SK-N-SH (cell line): ENCODE measurements around the gene CACNA1H. TPM values are rescaled to one million over a fixed set of nuclear protein-coding genes. Genes with fewer than 3 reads are reported as not detected.

Experiments used
- CTCF ChIA-PET: fragments of 300-600, 350-600 bp; formaldehyde crosslinking; extraction: SDS; loops from one replicate; lab custom pipeline; 2021; lab: Yijun Ruan, JAX
- POLR2A ChIA-PET: fragments of 350-600 bp; sonication (Branson Sonifier 250); formaldehyde crosslinking; extraction: SDS; loops from one replicate; lab custom pipeline; 2020; ENCODE audit warnings: antibody characterized with exemption, inconsistent platforms; lab: Yijun Ruan, JAX
- DNase-seq: peaks from one replicate; pipeline ENCODE4 v3.0.0; 2012
- H2AFZ ChIP-seq: fragments of 200-600 bp; sonication (generic); 2 replicates; pipeline ENCODE4 v1.8.1; 2016; ENCODE audit warnings: antibody characterized with exemption, mild to moderate bottlenecking, low read depth
- H3F3A ChIP-seq: fragments of 200-600 bp; sonication (generic); replicated peaks from 2 replicates; pipeline ENCODE3; 2016; ENCODE audit warnings: antibody characterized with exemption, mild to moderate bottlenecking; ENCODE audit not compliant: insufficient read depth
- H3K27ac ChIP-seq, 2 experiments: fragments of 200-500 bp in 1 of 2; fragments of 200-600 bp in 1 of 2; sonication (Bioruptor generic) in 1 of 2; sonication (generic), shearing (Covaris generic) in 1 of 2; 2 replicates each; pipeline versions ENCODE4 v1.5.1 to v1.6.1; 2014 to 2016; ENCODE audit warnings: low read depth in 2 of 2, inconsistent platforms in 1 of 2, low read length in 1 of 2, mild to moderate bottlenecking in 1 of 2, mixed read lengths in 1 of 2
- H3K27me3 ChIP-seq: fragments of 200-600 bp; sonication (generic), shearing (Covaris generic); 2 replicates; pipeline ENCODE4 v1.6.1; 2016; ENCODE audit warnings: mixed run types; ENCODE audit not compliant: insufficient read depth
- H3K36me3 ChIP-seq, 2 experiments: fragments of 200-500 bp in 1 of 2; fragments of 200-600 bp in 1 of 2; sonication (Bioruptor generic) in 1 of 2; sonication (generic) in 1 of 2; replicated peaks in 1 of 2; 2 replicates each; pipeline versions ENCODE3 to v1.5.1; 2014 to 2016; ENCODE audit warnings: low read length in 1 of 2, mild to moderate bottlenecking in 1 of 2; ENCODE audit not compliant: insufficient read depth in 2 of 2, control insufficient read depth in 1 of 2
- H3K4me1 ChIP-seq, 2 experiments: fragments of 200-500 bp in 1 of 2; fragments of 200-600 bp in 1 of 2; sonication (Bioruptor generic) in 1 of 2; sonication (generic), shearing (Covaris generic) in 1 of 2; 2 replicates each; pipeline versions ENCODE4 v1.5.1 to v1.6.1; 2014 to 2016; ENCODE audit warnings: low read depth in 1 of 2, low read length in 1 of 2, mixed run types in 1 of 2; ENCODE audit not compliant: insufficient read depth in 2 of 2, control insufficient read depth in 1 of 2
- H3K4me2 ChIP-seq: fragments of 200-600 bp; sonication (generic), shearing (Covaris generic); 2 replicates; pipeline ENCODE4 v1.6.1; 2017; ENCODE audit warnings: mixed run types
- H3K4me3 ChIP-seq, 2 experiments: fragments of 200-500 bp in 1 of 2; fragments of 200-600 bp in 1 of 2; sonication (Bioruptor generic) in 1 of 2; sonication (generic), shearing (Covaris generic) in 1 of 2; 2 replicates each; pipeline versions ENCODE4 v1.5.1 to v1.8.1; 2014 to 2016; ENCODE audit warnings: low read depth in 2 of 2, inconsistent platforms in 1 of 2, low read length in 1 of 2, mild to moderate bottlenecking in 1 of 2, mixed read lengths in 1 of 2, moderate library complexity in 1 of 2
- H3K79me2 ChIP-seq: fragments of 200-600 bp; sonication (generic); 2 replicates; pipeline ENCODE4 v1.8.1; 2017; ENCODE audit warnings: mild to moderate bottlenecking; ENCODE audit not compliant: insufficient read depth
- H3K9ac ChIP-seq: fragments of 200-600 bp; sonication (generic); 2 replicates; pipeline ENCODE4 v1.6.1; 2017; ENCODE audit warnings: mixed run types
- H3K9me2 ChIP-seq: fragments of 200-600 bp; sonication (generic); 2 replicates; pipeline ENCODE4 v1.6.1; 2017; ENCODE audit warnings: mixed run types
- H3K9me3 ChIP-seq: fragments of 200-600 bp; sonication (generic); 2 replicates; pipeline ENCODE4 v1.6.1; 2017; ENCODE audit warnings: mixed run types, mild to moderate bottlenecking, moderate library complexity
- H4K20me1 ChIP-seq: fragments of 200-600 bp; sonication (generic); 2 replicates; pipeline ENCODE4 v1.6.1; 2017; ENCODE audit warnings: mild to moderate bottlenecking, mixed run types; ENCODE audit not compliant: insufficient read depth
- CHD2 ChIP-seq: fragments of 150-350 bp; IDR thresholded peaks from 2 replicates; pipeline ENCODE4 v1.6.1; 2018; ENCODE audit warnings: low read length; ENCODE audit not compliant: partially characterized antibody
- CTCF ChIP-seq: fragments of 200-600 bp; sonication (generic); IDR thresholded peaks from 2 replicates; pipeline ENCODE4 v1.6.1; 2017; ENCODE audit warnings: antibody characterized with exemption, mild to moderate bottlenecking, moderate library complexity
- FOSL2 ChIP-seq: IDR thresholded peaks from 2 replicates; pipeline ENCODE4 v1.4.0; 2012; ENCODE audit warnings: low read depth, mild to moderate bottlenecking, moderate library complexity, borderline replicate concordance
- FOXJ3 ChIP-seq: sonication (generic); formaldehyde crosslinking; IDR thresholded peaks from 2 replicates; pipeline ENCODE4 v1.5.1; 2020; ENCODE audit warnings: mild to moderate bottlenecking, missing genetic modification reagents
- FOXM1 ChIP-seq: IDR thresholded peaks from 2 replicates; pipeline ENCODE4 v1.4.0; 2012; ENCODE audit warnings: low read depth, mild to moderate bottlenecking
- IRF3 ChIP-seq: fragments of 150-350 bp; IDR thresholded peaks from 2 replicates; pipeline ENCODE4 v1.6.1; 2016; ENCODE audit warnings: mild to moderate bottlenecking, low read depth, low read length
- NFIC ChIP-seq: IDR thresholded peaks from 2 replicates; pipeline ENCODE4 v1.4.0; 2012; ENCODE audit warnings: borderline replicate concordance
- PBX3 ChIP-seq: IDR thresholded peaks from 2 replicates; pipeline ENCODE4; 2012
- POLR2AphosphoS5 ChIP-seq: IDR thresholded peaks from 2 replicates; pipeline ENCODE4 v1.6.1; 2012; ENCODE audit warnings: low read depth, low read length
- RCOR1 ChIP-seq: fragments of 150-350 bp; IDR thresholded peaks from 2 replicates; pipeline ENCODE4 v1.6.1; 2017; ENCODE audit warnings: antibody characterized with exemption, low read length
- SIN3A ChIP-seq: IDR thresholded peaks from 2 replicates; pipeline ENCODE4 v1.6.1; 2012; ENCODE audit warnings: low read depth, mild to moderate bottlenecking, low read length, moderate library complexity, borderline replicate concordance
- SMC3 ChIP-seq: IDR thresholded peaks from 2 replicates; pipeline ENCODE4 v1.6.1; 2012; ENCODE audit warnings: low read depth, low read length, improper control_type of control experiment
- TAF1 ChIP-seq: IDR thresholded peaks from 2 replicates; pipeline ENCODE4 v1.6.1; 2012; ENCODE audit warnings: low read depth, mild to moderate bottlenecking, low read length, moderate library complexity, borderline replicate concordance
- TCF12 ChIP-seq: IDR thresholded peaks from 2 replicates; pipeline ENCODE4 v1.4.0; 2012
- TEAD4 ChIP-seq: IDR thresholded peaks from 2 replicates; pipeline ENCODE4 v1.4.0; 2012; ENCODE audit warnings: mild to moderate bottlenecking, borderline replicate concordance; ENCODE audit not compliant: insufficient read depth
- USF1 ChIP-seq: IDR thresholded peaks from 2 replicates; pipeline ENCODE4 v1.4.0; 2012; ENCODE audit warnings: low read depth, borderline replicate concordance
- WGBS: methylation state at CpG from one replicate; pipeline ENCODE4 v1.1.6; 2017; ENCODE audit warnings: low lambda C conversion rate; 5-methylcytosine and 5-hydroxymethylcytosine counted together
- polyA plus RNA-seq, 3 experiments: library from polyadenylated mRNA; depleted of rRNA; stranded (reverse); fragments of >200 nt; gene quantifications; 2 replicates each; pipeline ENCODE4 v1.2.3, GENCODE V29; 2012
- TF ChIP-seq, protein P1 (sequence below): IDR thresholded peaks from 2 replicates; pipeline ENCODE4 v1.4.0; 2012; ENCODE audit warnings: low read depth
- TF ChIP-seq, protein P2 (sequence below): fragments of 150-350 bp; IDR thresholded peaks from 2 replicates; pipeline ENCODE4 v1.6.1; 2017; ENCODE audit warnings: antibody characterized with exemption, low read length, low read depth, borderline replicate concordance

Gene CACNA1H
- polyA plus RNA-seq, 1 of the 3 experiments (the other 2 are of a cell fraction): not detected

DNA sequence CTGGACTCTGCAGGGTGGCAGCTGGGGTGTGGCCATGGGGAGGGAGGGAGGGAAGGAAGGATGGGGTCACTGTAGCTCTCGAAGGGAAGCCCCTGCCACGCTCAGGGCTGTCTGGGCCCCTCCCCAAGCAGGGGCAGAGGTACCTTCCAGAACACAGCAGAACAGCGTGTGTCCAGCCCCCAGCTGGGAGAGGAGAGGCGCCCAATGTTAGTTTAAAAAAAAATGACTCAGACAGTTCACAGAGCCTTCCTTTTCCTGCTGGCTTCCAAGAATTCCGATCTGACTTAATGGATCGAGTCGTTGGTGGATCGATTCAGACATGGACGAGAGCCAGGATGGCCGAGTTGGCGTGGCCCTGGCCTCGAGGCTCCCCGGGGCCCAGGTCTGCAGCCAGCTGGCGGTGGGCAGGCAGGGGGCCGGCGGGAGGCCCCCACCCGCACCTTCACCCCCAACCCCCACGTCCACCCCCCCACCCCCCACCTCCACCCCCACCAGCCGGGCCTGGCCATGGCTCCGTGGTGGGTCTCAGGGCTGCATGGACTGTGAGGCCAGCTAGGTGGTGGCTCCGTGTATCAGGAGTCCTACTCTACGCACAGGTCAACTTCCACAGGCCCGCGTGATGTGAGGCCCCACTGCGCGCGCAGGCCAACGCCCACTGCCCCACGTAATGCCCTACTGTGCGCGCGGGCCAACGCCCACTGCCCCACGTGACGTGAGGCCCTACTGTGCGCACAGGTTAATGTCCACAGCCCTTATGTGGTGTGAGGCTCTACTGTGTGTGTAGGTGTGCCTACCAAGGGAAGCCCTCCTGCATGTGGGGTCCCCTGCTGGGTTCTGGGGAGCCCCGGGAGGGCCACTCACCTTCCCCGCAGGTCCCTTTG, 21.8 kb downstream of the CACNA1H start:
- ChIA-PET POLR2A (no interaction called here), CTCF (interaction anchor here (1.2 kb wide), 1 partner anchor 117 kb away, joined by 3 read pairs; no protein-coding TSS in a partner anchor)
- WGBS: 40% methylated on average over 25 of the region's 38 CpGs
- H3K27ac ChIP-seq: no peak overlapping the region
- no peak overlapping the region for H2AFZ ChIP-seq
- no peaks in the 10 kb centered on the region for H3K9me3 ChIP-seq
- no peak overlapping the region for H3K4me3 ChIP-seq
- no peaks in the 10 kb centered on the region for H3K9me2 ChIP-seq
- peak overlapping the region; percentile 24; the same call in 1 of the 2 replicates for H3K4me2 ChIP-seq
- TF ChIP-seq NFIC (0 out of 2 replicates have a peak, but pooled peaks have one; percentile 16), FOSL2 (peak; percentile 39), FOXM1 (no peak)
- H3K79me2 ChIP-seq: no peaks in the 10 kb centered on the region
- peaks cover 81% of the 10 kb centered on the region for H3K27me3 ChIP-seq
- H4K20me1 ChIP-seq: 0 out of 2 replicates have a peak, but pooled peaks cover 3% of the 10 kb centered on the region
- no peaks in the 10 kb centered on the region for H3F3A ChIP-seq
- no peaks in the 10 kb centered on the region for H3K4me1 ChIP-seq
- no peaks in the 10 kb centered on the region for H3K36me3 ChIP-seq
- no peak overlapping the region for H3K9ac ChIP-seq
- no peak for DNase-seq

GRCh38 chr16:1175566-1176279, 22.8 kb downstream of the CACNA1H start:
- 60% methylated on average over 22 of the region's 29 CpGs for WGBS
- Histone ChIP-seq H3K9me2 (no peaks in the 10 kb centered on the region), H3K4me1 (no peaks in the 10 kb centered on the region), H3K79me2 (no peaks in the 10 kb centered on the region), H2AFZ (no peak overlapping the region), H3K27me3 (peaks cover 71% of the 10 kb centered on the region), H4K20me1 (0 out of 2 replicates have a peak, but pooled peaks cover 3% of the 10 kb centered on the region), H3K4me3 (no peak overlapping the region), H3K36me3 (no peaks in the 10 kb centered on the region), H3K4me2 (no peak overlapping the region), H3K9me3 (no peaks in the 10 kb centered on the region), H3K27ac (no peak overlapping the region), H3F3A (no peaks in the 10 kb centered on the region), H3K9ac (no peak overlapping the region)
- ChIA-PET POLR2A (no interaction called here), CTCF (no interaction called here)
- no peak for DNase-seq
- no peak for TF ChIP-seq RCOR1
- TF ChIP-seq, protein P1, sequence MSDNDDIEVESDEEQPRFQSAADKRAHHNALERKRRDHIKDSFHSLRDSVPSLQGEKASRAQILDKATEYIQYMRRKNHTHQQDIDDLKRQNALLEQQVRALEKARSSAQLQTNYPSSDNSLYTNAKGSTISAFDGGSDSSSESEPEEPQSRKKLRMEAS: no peak
- TF ChIP-seq TEAD4: no peak
- no peak for TF ChIP-seq POLR2AphosphoS5
- TF ChIP-seq CTCF: no peak
- no peak for TF ChIP-seq PBX3
- no peak for TF ChIP-seq SIN3A
- no peak for TF ChIP-seq TAF1
- TF ChIP-seq, protein P2, sequence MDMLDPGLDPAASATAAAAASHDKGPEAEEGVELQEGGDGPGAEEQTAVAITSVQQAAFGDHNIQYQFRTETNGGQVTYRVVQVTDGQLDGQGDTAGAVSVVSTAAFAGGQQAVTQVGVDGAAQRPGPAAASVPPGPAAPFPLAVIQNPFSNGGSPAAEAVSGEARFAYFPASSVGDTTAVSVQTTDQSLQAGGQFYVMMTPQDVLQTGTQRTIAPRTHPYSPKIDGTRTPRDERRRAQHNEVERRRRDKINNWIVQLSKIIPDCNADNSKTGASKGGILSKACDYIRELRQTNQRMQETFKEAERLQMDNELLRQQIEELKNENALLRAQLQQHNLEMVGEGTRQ: no peak
- no peak for TF ChIP-seq SMC3
- TF ChIP-seq USF1: no peak
- TF ChIP-seq IRF3: no peak
- no peak for TF ChIP-seq FOXJ3 (CRISPR knock-in tag)
- no peak for TF ChIP-seq TCF12
- no peak for TF ChIP-seq CHD2
